Measurements from ENCODE around the gene MAGI3.
"Not testable (repeated sequence)": the region's sequence is repeated elsewhere in the genome, so short reads cannot be mapped to it uniquely, and the experiment has no call there.

The MAGI3 gene

GRCh38 chr1:113488576-113489177 lies 98.4 kb downstream of the MAGI3 start:
- H3K4me3 ChIP-seq (ENCODE audit: low read depth, low read length), result no peak overlapping the region
- no peak for TF ChIP-seq CTCF (IDR thresholded peaks at IDR 0.05; ENCODE audit: low read depth, low read length)
- DNase-seq (ENCODE audit: low read depth, low spot score), result no peak
- in situ Hi-C loops (cut with HindIII; ENCODE audit: low sequenced_read_pairs), result no loop called here

- in situ Hi-C loops (cut with HindIII; ENCODE audit: low sequenced_read_pairs), result no loop called here
Observed at GRCh38 chr1:113490384-113490783, 100.1 kb downstream of the MAGI3 start.

GRCh38 chr1:113493533-113493932 lies 103.2 kb downstream of the MAGI3 start:
- H3K4me3 ChIP-seq (ENCODE audit: low read depth, low read length), result no peak overlapping the region
- TF ChIP-seq CTCF (IDR thresholded peaks at IDR 0.05; ENCODE audit: low read depth, low read length), result no peak
- no peak for DNase-seq (ENCODE audit: low read depth, low spot score)
- in situ Hi-C loops (cut with HindIII; ENCODE audit: low sequenced_read_pairs), result no loop called here

More at GRCh38 chr1:113490384-113490783, 100.1 kb downstream of the MAGI3 start:
- no peak overlapping the region for H3K4me3 ChIP-seq (ENCODE audit: low read depth, low read length)
- TF ChIP-seq CTCF (IDR thresholded peaks at IDR 0.05; ENCODE audit: low read depth, low read length), result no peak
- DNase-seq (ENCODE audit: low read depth, low spot score), result no peak

- no peak overlapping the region for H3K4me3 ChIP-seq (ENCODE audit: low read depth, low read length)
- in situ Hi-C loops (cut with HindIII; ENCODE audit: low sequenced_read_pairs), result no loop called here
- no peak for TF ChIP-seq CTCF (IDR thresholded peaks at IDR 0.05; ENCODE audit: low read depth, low read length)
- no peak for DNase-seq (ENCODE audit: low read depth, low spot score)
Observed at GRCh38 chr1:113505357-113505756, 115.0 kb downstream of the MAGI3 start.

- H3K4me3 ChIP-seq (ENCODE audit: low read depth, low read length), result no peak overlapping the region
- in situ Hi-C loops (cut with HindIII; ENCODE audit: low sequenced_read_pairs), result no loop called here
- TF ChIP-seq CTCF (IDR thresholded peaks at IDR 0.05; ENCODE audit: low read depth, low read length), result no peak
- DNase-seq (ENCODE audit: low read depth, low spot score), result no peak
Observed at GRCh38 chr1:113507552-113508214, 117.4 kb downstream of the MAGI3 start.

GRCh38 chr1:113508364-113509164 lies 118.2 kb downstream of the MAGI3 start:
- DNase-seq (ENCODE audit: low read depth, low spot score), result no peak
- in situ Hi-C loops (cut with HindIII; ENCODE audit: low sequenced_read_pairs), result no loop called here
- no peak overlapping the region for H3K4me3 ChIP-seq (ENCODE audit: low read depth, low read length)
- TF ChIP-seq CTCF (IDR thresholded peaks at IDR 0.05; ENCODE audit: low read depth, low read length), result no peak

GRCh38 chr1:113509766-113510165 lies 119.5 kb downstream of the MAGI3 start:
- H3K4me3 ChIP-seq (ENCODE audit: low read depth, low read length); DNase-seq (ENCODE audit: low read depth, low spot score); in situ Hi-C loops (cut with HindIII; ENCODE audit: low sequenced_read_pairs): not testable (repeated sequence)
